Activated CD4-positive, alpha-beta T cell treated with anti-CD3 and anti-CD28 coated beads for 48 hours (primary cell): ENCODE data around the gene EAF2.

ENCODE experiments used
- DNase-seq: peaks from one replicate; pipeline ENCODE4 v3.0.0-alpha.2; 2020

The EAF2 gene

GRCh38 chr3:121863801-121864200 is 28.8 kb downstream of the EAF2 start:
- no peak for DNase-seq

GRCh38 chr3:121869736-121870135 is 34.7 kb downstream of the EAF2 start:
- DNase-seq: no peak

GRCh38 chr3:121870717-121871116 is 35.7 kb downstream of the EAF2 start:
- DNase-seq: no peak

GRCh38 chr3:121871430-121871829 is 36.4 kb downstream of the EAF2 start:
- DNase-seq: no peak

GRCh38 chr3:121878411-121878810 is 43.4 kb downstream of the EAF2 start:
- DNase-seq: no peak

- no peak for DNase-seq
Measured at GRCh38 chr3:121883507-121883906, 48.5 kb downstream of the EAF2 start.

GRCh38 chr3:121885386-121885785 is 50.4 kb downstream of the EAF2 start:
- DNase-seq: no peak

- DNase-seq: no peak
Measured at GRCh38 chr3:121894301-121894990, 59.4 kb downstream of the EAF2 start, which contains the start of gene SLC15A2. Gene SLC15A2 (plus strand): TSS chr3:121894401. CDS start chr3:121894477, 76 bp downstream.

GRCh38 chr3:121895121-121895520 is 60.1 kb downstream of the EAF2 start:
- DNase-seq: no peak

- no peak for DNase-seq
Measured at GRCh38 chr3:121895736-121896135, 60.7 kb downstream of the EAF2 start.

- no peak for DNase-seq
Measured at GRCh38 chr3:121896823-121897222, 61.8 kb downstream of the EAF2 start.

GRCh38 chr3:121897296-121897695 is 62.3 kb downstream of the EAF2 start:
- DNase-seq: no peak

- DNase-seq: no peak
Measured at GRCh38 chr3:121913305-121913990, 78.4 kb downstream of the EAF2 start.

- DNase-seq: no peak
Measured at GRCh38 chr3:121914081-121914998, 79.3 kb downstream of the EAF2 start.

GRCh38 chr3:121916189-121916588 is 81.2 kb downstream of the EAF2 start:
- DNase-seq: no peak

GRCh38 chr3:121918779-121919483 is 83.9 kb downstream of the EAF2 start:
- no peak for DNase-seq

GRCh38 chr3:121924734-121925133 is 89.7 kb downstream of the EAF2 start:
- no peak for DNase-seq

- DNase-seq: no peak
Measured at GRCh38 chr3:121926380-121926779, 91.4 kb downstream of the EAF2 start.
